ENCODE results near the gene NFKBIL1. TPM values are rescaled to one million over a fixed set of nuclear protein-coding genes. Genes with fewer than 3 reads are reported as not detected.
A peak's percentile ranks its signal among the peaks of the same experiment; 100 is the strongest.

The NFKBIL1 gene
- total and polyA plus RNA-seq, 10 of the 15 experiments (the other 5 are each of a cell fraction or from before 2014, with no cell fraction given): 0.19 to 15.1 (median 7.0) TPM

GRCh38 chr6:31558631-31559500 is 11.5 kb downstream of the NFKBIL1 start (continued):
- TF ChIP-seq ELK1 (IDR thresholded peaks at IDR 0.05; ENCODE audit: low read depth, low read length) (no peak), HSF1 (IDR thresholded peaks at IDR 0.05; ENCODE audit: low read depth, low read length) (no peak), SKIL (IDR thresholded peaks at IDR 0.05; ENCODE audit: low read depth, poor library complexity, severe bottlenecking) (peak; percentile 80), NBN (IDR thresholded peaks at IDR 0.05) (peak; percentile 98), WRNIP1 (IDR thresholded peaks at IDR 0.05; ENCODE audit: borderline replicate concordance, low read depth, low read length) (no peak), IKZF1 (conservative IDR thresholded peaks at IDR 0.05) (peak; percentile 99)
